CD1c-positive myeloid dendritic cell (primary cell): Measurements from ENCODE around the gene STAB1.

Experiments used
- DNase-seq: peaks from one replicate; pipeline ENCODE4 v3.0.0-alpha.2; 2016; ENCODE audit errors: extremely low spot score

The STAB1 gene

GRCh38 chr3:52494886-52495495 lies at the start of gene STAB1:
Gene STAB1, plus strand, starts transcription at chr3:52495338. Its CDS starts 76 bp downstream, at chr3:52495414.
- DNase-seq = peak; percentile 44

GRCh38 chr3:52446042-52446441 lies 49.1 kb upstream of the STAB1 start:
- DNase-seq = no peak

GRCh38 chr3:52446631-52447511 lies 48.3 kb upstream of the STAB1 start:
- peak; percentile 83 for DNase-seq

- DNase-seq = no peak
These were observed 47.4 kb upstream of the STAB1 start for GRCh38 chr3:52447512-52448355.

GRCh38 chr3:52450489-52451236 lies 44.5 kb upstream of the STAB1 start:
- DNase-seq = no peak

- DNase-seq = no peak
These were observed 43.7 kb upstream of the STAB1 start for GRCh38 chr3:52451237-52452083.

GRCh38 chr3:52452126-52452525 lies 43.0 kb upstream of the STAB1 start:
- no peak for DNase-seq

- DNase-seq = no peak
These were observed 42.4 kb upstream of the STAB1 start for GRCh38 chr3:52452570-52453221.

- no peak for DNase-seq
These were observed 41.5 kb upstream of the STAB1 start, which contains the start of gene TNNC1 for GRCh38 chr3:52453496-52454249. Gene TNNC1, minus strand, starts transcription at chr3:52454041. Its CDS starts 26 bp downstream, at chr3:52454015.

- DNase-seq = no peak
These were observed 40.7 kb upstream of the STAB1 start for GRCh38 chr3:52454250-52454937.

- DNase-seq = no peak
These were observed 40.2 kb upstream of the STAB1 start for GRCh38 chr3:52454938-52455282.

- peak; percentile 91 for DNase-seq
These were observed 39.6 kb upstream of the STAB1 start, which contains the start of gene NISCH for GRCh38 chr3:52455283-52456168. Gene NISCH, plus strand, starts transcription at chr3:52455604. Its CDS starts 38 bp downstream, at chr3:52455642.

GRCh38 chr3:52456169-52456799 lies 38.9 kb upstream of the STAB1 start:
- no peak for DNase-seq

GRCh38 chr3:52456800-52457183 lies 38.3 kb upstream of the STAB1 start:
- no peak for DNase-seq

- no peak for DNase-seq
These were observed 36.9 kb upstream of the STAB1 start for GRCh38 chr3:52458031-52458760.

GRCh38 chr3:52458770-52459545 lies 36.2 kb upstream of the STAB1 start:
- DNase-seq = no peak
